Measurements from ENCODE around the gene SLC6A6. TPM values are rescaled to one million over a fixed set of nuclear protein-coding genes. Genes with fewer than 3 reads are reported as not detected.

SLC6A6 gene
- polyA plus RNA-seq, 10 donors = 2.6 to 6.5 (median 3.7) TPM

- DNase-seq = no peak
Observed at GRCh38 chr3:14536837-14537589, 134.6 kb downstream of the SLC6A6 start.

GRCh38 chr3:14537590-14538450 lies 135.4 kb downstream of the SLC6A6 start:
- no peak for DNase-seq

- no peak for DNase-seq
Observed at GRCh38 chr3:14538451-14539088, 136.2 kb downstream of the SLC6A6 start.

Other genes starting within 250 kb of the SLC6A6 start
- 10 to 100 TPM; 12.8 to 24.2 (median 21.2) TPM for gene XPC, start 224.0 kb upstream of the SLC6A6 start, polyA plus RNA-seq (ENCODE audit: insufficient read length in 10 of 10)
- 10 to 100 TPM; 10.1 to 13.8 (median 12.2) TPM for gene LSM3, start 223.8 kb upstream of the SLC6A6 start, polyA plus RNA-seq (ENCODE audit: insufficient read length in 10 of 10)
- 10 to 100 TPM in 9 of 10 donors, 1 to 10 TPM in 1; 9.5 to 33.7 (median 24.6) TPM for gene GRIP2, start 137.7 kb downstream of the SLC6A6 start, polyA plus RNA-seq (ENCODE audit: insufficient read length in 10 of 10)
- gene CCDC174, start 249.2 kb downstream of the SLC6A6 start, polyA plus RNA-seq (ENCODE audit: insufficient read length in 10 of 10) = 10 to 100 TPM; 15.4 to 23.5 (median 17.4) TPM

All from muscle of back (tissue), 11 donors.